OCI-LY7 (cell line): Measurements from ENCODE around the gene PLCB2. TPM values are rescaled to one million over a fixed set of nuclear protein-coding genes. Genes with fewer than 3 reads are reported as not detected.

ENCODE experiments used
- BruUV-seq: library from RNA; stranded (reverse); fragments of 400-500 nt; replicated peaks from 2 replicates; lab custom pipeline; 2021; lab: Mats Ljungman, UMichigan
- CTCF ChIA-PET: fragments of 300-600 bp; sonication (Branson Sonifier 250); formaldehyde crosslinking; loops from one replicate; lab custom pipeline; 2022; ENCODE audit warnings: antibody characterized with exemption; ENCODE audit not compliant: unreplicated experiment; lab: Charles Lee
- POLR2A ChIA-PET: fragments of 300-600 bp; sonication (Branson Sonifier 250); formaldehyde crosslinking; loops from one replicate; lab custom pipeline; 2022; ENCODE audit warnings: antibody characterized with exemption; lab: Charles Lee
- DNase-seq: peaks from one replicate; pipeline ENCODE4 v3.0.0-alpha.2; 2015; ENCODE audit warnings: low spot score
- H2AFZ ChIP-seq: fragments of 200-600 bp; sonication (generic), shearing (Covaris generic); 2 replicates; pipeline ENCODE4 v1.6.1; 2014; ENCODE audit warnings: mild to moderate bottlenecking, antibody characterized with exemption, low read length, moderate library complexity
- H3K27ac ChIP-seq: fragments of 200-600 bp; sonication (generic); 2 replicates; pipeline ENCODE4 v1.5.1; 2014; ENCODE audit warnings: mixed run types, low read depth, mild to moderate bottlenecking, moderate library complexity, low read length, inconsistent platforms; ENCODE audit not compliant: poor library complexity, severe bottlenecking
- H3K36me3 ChIP-seq: fragments of 200-600 bp; sonication (generic); 2 replicates; pipeline ENCODE4 v1.6.1; 2014; ENCODE audit warnings: mild to moderate bottlenecking, antibody characterized with exemption, low read length, moderate library complexity, mixed read lengths; ENCODE audit not compliant: insufficient read depth
- H3K4me1 ChIP-seq: fragments of 200-600 bp; sonication (generic); 2 replicates; pipeline ENCODE4 v1.5.1; 2014; ENCODE audit warnings: mild to moderate bottlenecking, low read length; ENCODE audit not compliant: insufficient read depth, poor library complexity, severe bottlenecking
- H3K4me2 ChIP-seq: fragments of 200-600 bp; sonication (generic); 2 replicates; pipeline ENCODE4 v1.6.1; 2014; ENCODE audit warnings: mild to moderate bottlenecking, low read length
- H3K4me3 ChIP-seq: fragments of 200-600 bp; sonication (generic); 2 replicates; pipeline ENCODE4 v1.5.1; 2014; ENCODE audit warnings: mild to moderate bottlenecking, low read depth, low read length; ENCODE audit not compliant: poor library complexity, severe bottlenecking
- H3K79me2 ChIP-seq: fragments of 200-600 bp; sonication (generic); 2 replicates; pipeline ENCODE4 v1.6.1; 2016; ENCODE audit warnings: low read depth, mild to moderate bottlenecking, low read length, moderate library complexity, mixed read lengths; ENCODE audit not compliant: insufficient read depth
- H3K9me2 ChIP-seq: fragments of 200-600 bp; sonication (generic); 2 replicates; pipeline ENCODE4 v1.6.1; 2016; ENCODE audit warnings: mild to moderate bottlenecking, low read length, mixed read lengths; ENCODE audit not compliant: insufficient read depth
- H3K9me3 ChIP-seq: fragments of 200-600 bp; sonication (generic); 2 replicates; pipeline ENCODE4 v1.6.1; 2014; ENCODE audit warnings: mild to moderate bottlenecking, mixed run types, low read length, mixed read lengths
- H4K20me1 ChIP-seq: fragments of 200-600 bp; sonication (generic); 2 replicates; pipeline ENCODE4 v1.6.1; 2014; ENCODE audit warnings: mild to moderate bottlenecking, antibody characterized with exemption, low read length, moderate library complexity, mixed read lengths; ENCODE audit not compliant: insufficient read depth
- EZH2phosphoT487 ChIP-seq: fragments of 200-600 bp; sonication (generic); IDR thresholded peaks from 2 replicates; pipeline ENCODE4 v1.6.1; 2018; ENCODE audit warnings: low read depth, borderline replicate concordance, mild to moderate bottlenecking, mixed run types, antibody characterized with exemption, low read length, moderate library complexity, mixed read lengths
- intact Hi-C: fragments of 100-400 bp; cut with micrococcal nuclease; formaldehyde crosslinking; loops from one replicate; pipeline ENCODE4 v1.10.0; 2022; ENCODE audit not compliant: unreplicated experiment
- total RNA-seq, 2 experiments: library from RNA; depleted of rRNA in 1 of 2; stranded (reverse); fragments of >200 nt in 1 of 2; shearing (Covaris generic) in 1 of 2; gene quantifications; 2 replicates each; pipeline ENCODE4 v1.2.3, GENCODE V29; 2014 to 2022
- TF ChIP-seq, protein P1 (sequence below): fragments of 200-600 bp; sonication (generic); conservative IDR thresholded peaks from 2 replicates; pipeline ENCODE4 v1.5.1; 2014; ENCODE audit warnings: mild to moderate bottlenecking, antibody characterized with exemption, low read length, moderate library complexity, mixed read lengths

Gene PLCB2
- total RNA-seq, 2 experiments from 2014 or later, result 9.6 TPM; not detected in 1

DNA sequence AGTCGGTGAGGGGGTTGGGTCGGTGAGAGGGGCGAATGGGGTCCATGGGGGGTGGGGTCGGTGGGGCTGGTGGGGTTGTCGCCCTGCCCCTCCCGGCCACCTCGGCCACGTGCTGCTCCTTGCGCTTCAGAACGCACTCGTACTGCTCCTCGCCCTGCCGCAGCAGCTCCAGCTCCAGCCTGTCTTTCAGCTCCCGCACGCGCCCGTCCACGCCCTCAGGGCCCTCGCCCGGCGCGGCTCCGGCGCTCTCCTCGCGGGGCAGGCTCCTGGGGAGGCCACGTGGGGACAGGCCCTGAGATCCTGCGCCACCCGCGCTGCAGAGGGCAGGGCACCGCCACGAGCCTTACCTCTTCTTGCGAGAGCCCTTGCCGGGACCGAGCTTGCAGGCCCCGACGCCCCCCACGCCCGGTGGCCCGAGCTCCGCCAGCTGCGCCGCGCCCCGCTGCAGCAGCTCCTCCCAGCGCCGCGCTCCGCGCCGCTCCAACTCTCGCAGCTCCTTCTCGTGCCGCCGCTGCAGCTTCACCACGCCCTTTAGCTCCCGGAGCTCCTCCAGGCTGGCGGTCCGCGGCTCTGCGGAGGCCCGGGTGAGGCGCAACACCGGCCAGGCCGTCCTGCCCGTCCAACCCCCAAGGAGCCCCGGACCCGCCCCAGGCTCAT, 16.7 kb downstream of the PLCB2 start:
- H3K36me3 ChIP-seq, result no peaks in the 10 kb centered on the region
- intact Hi-C loops, result no loop called here
- H3K4me1 ChIP-seq, result peaks cover 7% of the 10 kb centered on the region
- no peaks in the 10 kb centered on the region for H3K9me2 ChIP-seq
- H3K27ac ChIP-seq, result no peak overlapping the region
- no peaks in the 10 kb centered on the region for H4K20me1 ChIP-seq
- BruUV-seq, result no TSS peak
- CTCF ChIA-PET, result no interaction called here
- H3K4me3 ChIP-seq, result no peak overlapping the region
- TF ChIP-seq EZH2phosphoT487, result no peak
- TF ChIP-seq, protein P1, sequence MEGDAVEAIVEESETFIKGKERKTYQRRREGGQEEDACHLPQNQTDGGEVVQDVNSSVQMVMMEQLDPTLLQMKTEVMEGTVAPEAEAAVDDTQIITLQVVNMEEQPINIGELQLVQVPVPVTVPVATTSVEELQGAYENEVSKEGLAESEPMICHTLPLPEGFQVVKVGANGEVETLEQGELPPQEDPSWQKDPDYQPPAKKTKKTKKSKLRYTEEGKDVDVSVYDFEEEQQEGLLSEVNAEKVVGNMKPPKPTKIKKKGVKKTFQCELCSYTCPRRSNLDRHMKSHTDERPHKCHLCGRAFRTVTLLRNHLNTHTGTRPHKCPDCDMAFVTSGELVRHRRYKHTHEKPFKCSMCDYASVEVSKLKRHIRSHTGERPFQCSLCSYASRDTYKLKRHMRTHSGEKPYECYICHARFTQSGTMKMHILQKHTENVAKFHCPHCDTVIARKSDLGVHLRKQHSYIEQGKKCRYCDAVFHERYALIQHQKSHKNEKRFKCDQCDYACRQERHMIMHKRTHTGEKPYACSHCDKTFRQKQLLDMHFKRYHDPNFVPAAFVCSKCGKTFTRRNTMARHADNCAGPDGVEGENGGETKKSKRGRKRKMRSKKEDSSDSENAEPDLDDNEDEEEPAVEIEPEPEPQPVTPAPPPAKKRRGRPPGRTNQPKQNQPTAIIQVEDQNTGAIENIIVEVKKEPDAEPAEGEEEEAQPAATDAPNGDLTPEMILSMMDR, result no peak
- no peak overlapping the region for H2AFZ ChIP-seq
- no peaks in the 10 kb centered on the region for H3K9me3 ChIP-seq
- no peak for DNase-seq
- POLR2A ChIA-PET, result no interaction called here
- H3K4me2 ChIP-seq, result no peak overlapping the region
- no peaks in the 10 kb centered on the region for H3K79me2 ChIP-seq

DNA sequence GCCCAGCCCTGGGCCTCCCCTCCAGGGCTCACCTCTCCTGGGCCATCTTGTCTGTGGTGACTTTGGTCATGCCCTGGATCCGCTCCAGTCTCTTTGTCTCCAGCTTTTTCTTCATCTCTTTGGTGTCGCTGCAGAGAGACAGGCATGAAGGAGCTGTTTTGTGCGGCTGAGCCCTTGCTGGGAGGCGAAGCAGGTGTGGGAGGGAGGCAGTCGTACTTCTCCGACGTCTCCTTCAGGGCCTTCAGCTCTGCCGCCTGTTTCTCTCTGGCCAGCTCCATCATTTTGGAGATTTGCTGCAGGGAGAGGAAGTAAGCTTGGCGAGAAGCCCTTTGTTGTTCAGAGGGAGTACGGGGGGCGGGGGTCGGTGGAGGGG, 17.2 kb downstream of the PLCB2 start:
- H3K36me3 ChIP-seq, result no peaks in the 10 kb centered on the region
- no peaks in the 10 kb centered on the region for H3K9me3 ChIP-seq
- no peak overlapping the region for H3K4me3 ChIP-seq
- H3K9me2 ChIP-seq, result no peaks in the 10 kb centered on the region
- H3K4me1 ChIP-seq, result peaks cover 7% of the 10 kb centered on the region
- BruUV-seq, result no TSS peak
- H4K20me1 ChIP-seq, result no peaks in the 10 kb centered on the region
- H2AFZ ChIP-seq, result no peak overlapping the region
- no peak overlapping the region for H3K27ac ChIP-seq
- CTCF ChIA-PET, result no interaction called here
- intact Hi-C loops, result no loop called here
- H3K4me2 ChIP-seq, result no peak overlapping the region
- no peak for TF ChIP-seq EZH2phosphoT487
- TF ChIP-seq, protein P1, result no peak
- DNase-seq, result no peak
- POLR2A ChIA-PET, result interaction anchor here (1.3 kb wide), 1 partner anchor 11 kb away, joined by 4 read pairs; no protein-coding TSS in a partner anchor
- no peaks in the 10 kb centered on the region for H3K79me2 ChIP-seq

DNA sequence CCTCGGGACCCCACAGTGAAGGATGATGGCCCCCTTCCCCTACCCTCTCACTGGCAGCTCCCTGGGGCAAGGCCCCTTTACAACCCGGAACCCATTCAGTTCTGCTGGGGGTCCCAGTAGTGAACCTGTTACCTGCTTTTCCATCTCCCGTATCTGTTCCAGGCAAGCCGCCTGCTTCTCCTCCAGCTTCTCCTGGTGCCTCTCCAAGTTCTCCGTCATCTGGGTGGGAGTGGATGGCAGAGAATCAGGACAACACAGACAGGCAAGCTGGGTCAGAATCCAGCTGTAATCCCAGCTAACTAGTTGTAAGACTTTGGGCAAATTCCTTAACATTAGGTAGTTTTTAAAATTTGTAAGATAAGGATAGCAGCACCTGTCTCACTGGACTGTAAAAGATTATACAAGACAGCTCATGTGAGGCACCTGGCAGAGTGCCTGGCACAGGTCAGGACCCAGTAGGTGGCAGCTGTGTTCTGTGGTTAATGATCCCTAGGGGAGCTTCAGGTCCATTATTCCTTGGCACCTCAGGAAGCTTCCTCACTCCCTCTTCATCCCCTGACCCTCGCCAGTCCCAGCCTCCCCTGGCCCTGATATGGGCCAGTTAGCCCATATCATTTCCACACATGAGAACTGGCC, 18.5 kb downstream of the PLCB2 start:
- no peaks in the 10 kb centered on the region for H3K9me3 ChIP-seq
- H3K4me2 ChIP-seq, result no peak overlapping the region
- peaks cover 7% of the 10 kb centered on the region for H3K4me1 ChIP-seq
- no peaks in the 10 kb centered on the region for H3K36me3 ChIP-seq
- DNase-seq, result no peak
- H2AFZ ChIP-seq, result no peak overlapping the region
- intact Hi-C loops, result no loop called here
- no peaks in the 10 kb centered on the region for H3K79me2 ChIP-seq
- no TSS peak for BruUV-seq
- no peak overlapping the region for H3K27ac ChIP-seq
- ChIA-PET POLR2A (interaction anchor here (0.6 to 1.3 kb wide), 2 partner anchors 12 to 250 kb away, joined by 4 to 5 read pairs; no protein-coding TSS in a partner anchor), CTCF (interaction anchor here (0.7 to 0.9 kb wide), 2 partner anchors 15 to 33 kb away, joined by 3 read pairs; no protein-coding TSS in a partner anchor)
- no peak overlapping the region for H3K4me3 ChIP-seq
- no peaks in the 10 kb centered on the region for H3K9me2 ChIP-seq
- no peak for TF ChIP-seq EZH2phosphoT487
- TF ChIP-seq, protein P1, result no peak
- no peaks in the 10 kb centered on the region for H4K20me1 ChIP-seq
